ENCODE data around the gene BBS9. TPM values are rescaled to one million over a fixed set of nuclear protein-coding genes. Genes with fewer than 3 reads are reported as not detected.

BBS9 gene
- total and polyA plus RNA-seq, 4 donors: 2.3 to 9.5 (median 4.5) TPM

DNA sequence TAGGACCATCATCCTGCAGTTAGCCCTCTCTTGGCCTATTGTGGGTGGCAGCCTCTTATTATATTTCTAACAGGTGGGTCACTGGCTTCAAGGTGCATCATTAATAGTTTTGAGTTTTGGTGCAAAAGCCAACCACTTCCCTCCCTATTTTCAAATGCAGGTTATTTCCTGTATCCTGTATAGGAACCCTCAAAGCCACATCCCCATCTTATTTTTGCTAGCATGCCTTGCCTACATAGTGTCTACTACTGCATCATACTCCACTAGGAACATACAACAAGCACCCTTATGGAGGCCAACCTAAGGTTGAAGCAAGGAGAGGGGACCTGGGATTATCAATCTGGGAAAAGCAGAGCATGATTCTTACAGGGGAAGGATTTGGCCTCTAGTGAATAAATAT, 264.4 kb downstream of the BBS9 start:
- H3K9me3 ChIP-seq (ENCODE audit: control insufficient read depth in 4 of 4, low read length in 3 of 4): peaks cover 0 to 1% (median 0%) of the 10 kb centered on the region in 4 donors
- TF ChIP-seq HNF4A (conservative IDR thresholded peaks at IDR 0.05): no peak
- no peak for TF ChIP-seq SP1 (IDR thresholded peaks at IDR 0.05)
- TF ChIP-seq EGR1 (IDR thresholded peaks at IDR 0.05; ENCODE audit: low read depth in 2 of 2): no peak
- no peak for TF ChIP-seq TAF1 (conservative IDR thresholded peaks at IDR 0.05)
- TF ChIP-seq RAD21 (IDR thresholded peaks at IDR 0.05): no peak
- no peak for TF ChIP-seq YY1 (IDR thresholded peaks at IDR 0.05)
- TF ChIP-seq, protein P1, sequence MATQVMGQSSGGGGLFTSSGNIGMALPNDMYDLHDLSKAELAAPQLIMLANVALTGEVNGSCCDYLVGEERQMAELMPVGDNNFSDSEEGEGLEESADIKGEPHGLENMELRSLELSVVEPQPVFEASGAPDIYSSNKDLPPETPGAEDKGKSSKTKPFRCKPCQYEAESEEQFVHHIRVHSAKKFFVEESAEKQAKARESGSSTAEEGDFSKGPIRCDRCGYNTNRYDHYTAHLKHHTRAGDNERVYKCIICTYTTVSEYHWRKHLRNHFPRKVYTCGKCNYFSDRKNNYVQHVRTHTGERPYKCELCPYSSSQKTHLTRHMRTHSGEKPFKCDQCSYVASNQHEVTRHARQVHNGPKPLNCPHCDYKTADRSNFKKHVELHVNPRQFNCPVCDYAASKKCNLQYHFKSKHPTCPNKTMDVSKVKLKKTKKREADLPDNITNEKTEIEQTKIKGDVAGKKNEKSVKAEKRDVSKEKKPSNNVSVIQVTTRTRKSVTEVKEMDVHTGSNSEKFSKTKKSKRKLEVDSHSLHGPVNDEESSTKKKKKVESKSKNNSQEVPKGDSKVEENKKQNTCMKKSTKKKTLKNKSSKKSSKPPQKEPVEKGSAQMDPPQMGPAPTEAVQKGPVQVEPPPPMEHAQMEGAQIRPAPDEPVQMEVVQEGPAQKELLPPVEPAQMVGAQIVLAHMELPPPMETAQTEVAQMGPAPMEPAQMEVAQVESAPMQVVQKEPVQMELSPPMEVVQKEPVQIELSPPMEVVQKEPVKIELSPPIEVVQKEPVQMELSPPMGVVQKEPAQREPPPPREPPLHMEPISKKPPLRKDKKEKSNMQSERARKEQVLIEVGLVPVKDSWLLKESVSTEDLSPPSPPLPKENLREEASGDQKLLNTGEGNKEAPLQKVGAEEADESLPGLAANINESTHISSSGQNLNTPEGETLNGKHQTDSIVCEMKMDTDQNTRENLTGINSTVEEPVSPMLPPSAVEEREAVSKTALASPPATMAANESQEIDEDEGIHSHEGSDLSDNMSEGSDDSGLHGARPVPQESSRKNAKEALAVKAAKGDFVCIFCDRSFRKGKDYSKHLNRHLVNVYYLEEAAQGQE (IDR thresholded peaks at IDR 0.05): no peak
- TF ChIP-seq, protein P2, sequence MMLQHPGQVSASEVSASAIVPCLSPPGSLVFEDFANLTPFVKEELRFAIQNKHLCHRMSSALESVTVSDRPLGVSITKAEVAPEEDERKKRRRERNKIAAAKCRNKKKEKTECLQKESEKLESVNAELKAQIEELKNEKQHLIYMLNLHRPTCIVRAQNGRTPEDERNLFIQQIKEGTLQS (IDR thresholded peaks at IDR 0.05): no peak
- H3K36me3 ChIP-seq (ENCODE audit: control insufficient read depth in 4 of 4, insufficient read depth in 3 of 4, low read depth in 1 of 4, low read length in 3 of 4): no peaks in the 10 kb centered on the region
- no peak overlapping the region for H3K4me3 ChIP-seq (ENCODE audit: low read depth in 1 of 3, low read length in 3 of 3)
- DNase-seq (ENCODE audit: low spot score): no peak
- no peak overlapping the region for H3K27ac ChIP-seq (ENCODE audit: low read depth in 1 of 2, low read length in 2 of 2)
- no peaks in the 10 kb centered on the region for H3K4me1 ChIP-seq (ENCODE audit: control insufficient read depth in 4 of 4, insufficient read depth in 4 of 4, low read length in 3 of 4)
- no peaks in the 10 kb centered on the region for H3K27me3 ChIP-seq (ENCODE audit: control insufficient read depth in 4 of 4, insufficient read depth in 4 of 4, low read length in 3 of 4)
- no peak overlapping the region for H3K9ac ChIP-seq (ENCODE audit: low read depth in 1 of 2, low read length in 2 of 2)

DNA sequence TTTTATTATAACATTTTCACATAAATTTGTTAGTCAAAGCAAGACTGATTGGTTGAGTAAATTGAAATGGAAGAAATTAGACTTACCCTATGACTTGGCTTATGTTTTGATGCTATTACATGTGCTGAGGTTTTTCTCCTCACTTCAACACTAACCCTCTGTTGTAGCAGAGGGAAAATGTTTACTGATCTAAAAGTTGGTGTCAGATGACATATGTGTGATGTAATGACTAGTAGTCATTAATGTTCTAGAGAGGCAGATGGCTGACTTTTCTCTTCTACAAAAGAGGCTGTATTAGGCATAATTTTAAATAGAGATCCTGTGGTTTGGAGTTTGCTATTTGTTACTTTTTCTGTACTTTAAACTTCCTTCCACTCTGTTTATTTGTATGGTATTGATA, 266.0 kb downstream of the BBS9 start:
- DNase-seq (ENCODE audit: low spot score): no peak
- no peaks in the 10 kb centered on the region for H3K36me3 ChIP-seq (ENCODE audit: control insufficient read depth in 4 of 4, insufficient read depth in 3 of 4, low read depth in 1 of 4, low read length in 3 of 4)
- no peaks in the 10 kb centered on the region for H3K27me3 ChIP-seq (ENCODE audit: control insufficient read depth in 4 of 4, insufficient read depth in 4 of 4, low read length in 3 of 4)
- H3K27ac ChIP-seq (ENCODE audit: low read depth in 1 of 2, low read length in 2 of 2): no peak overlapping the region
- no peak for TF ChIP-seq RAD21 (IDR thresholded peaks at IDR 0.05)
- TF ChIP-seq RXRA (IDR thresholded peaks at IDR 0.05): no peak
- TF ChIP-seq HNF4G (IDR thresholded peaks at IDR 0.05): no peak
- no peak for TF ChIP-seq NR2F2 (IDR thresholded peaks at IDR 0.05)
- TF ChIP-seq, protein P3, sequence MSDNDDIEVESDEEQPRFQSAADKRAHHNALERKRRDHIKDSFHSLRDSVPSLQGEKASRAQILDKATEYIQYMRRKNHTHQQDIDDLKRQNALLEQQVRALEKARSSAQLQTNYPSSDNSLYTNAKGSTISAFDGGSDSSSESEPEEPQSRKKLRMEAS (IDR thresholded peaks at IDR 0.05): no peak
- no peak for TF ChIP-seq YY1 (IDR thresholded peaks at IDR 0.05)
- TF ChIP-seq SP1 (IDR thresholded peaks at IDR 0.05): no peak
- TF ChIP-seq, protein P2 (IDR thresholded peaks at IDR 0.05): no peak
- no peak for TF ChIP-seq EGR1 (IDR thresholded peaks at IDR 0.05; ENCODE audit: low read depth in 2 of 2)
- TF ChIP-seq FOXA2 (IDR thresholded peaks at IDR 0.05): no peak
- no peak for TF ChIP-seq JUND (IDR thresholded peaks at IDR 0.05)
- TF ChIP-seq, protein P4, sequence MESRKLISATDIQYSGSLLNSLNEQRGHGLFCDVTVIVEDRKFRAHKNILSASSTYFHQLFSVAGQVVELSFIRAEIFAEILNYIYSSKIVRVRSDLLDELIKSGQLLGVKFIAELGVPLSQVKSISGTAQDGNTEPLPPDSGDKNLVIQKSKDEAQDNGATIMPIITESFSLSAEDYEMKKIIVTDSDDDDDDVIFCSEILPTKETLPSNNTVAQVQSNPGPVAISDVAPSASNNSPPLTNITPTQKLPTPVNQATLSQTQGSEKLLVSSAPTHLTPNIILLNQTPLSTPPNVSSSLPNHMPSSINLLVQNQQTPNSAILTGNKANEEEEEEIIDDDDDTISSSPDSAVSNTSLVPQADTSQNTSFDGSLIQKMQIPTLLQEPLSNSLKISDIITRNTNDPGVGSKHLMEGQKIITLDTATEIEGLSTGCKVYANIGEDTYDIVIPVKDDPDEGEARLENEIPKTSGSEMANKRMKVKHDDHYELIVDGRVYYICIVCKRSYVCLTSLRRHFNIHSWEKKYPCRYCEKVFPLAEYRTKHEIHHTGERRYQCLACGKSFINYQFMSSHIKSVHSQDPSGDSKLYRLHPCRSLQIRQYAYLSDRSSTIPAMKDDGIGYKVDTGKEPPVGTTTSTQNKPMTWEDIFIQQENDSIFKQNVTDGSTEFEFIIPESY (IDR thresholded peaks at IDR 0.05): no peak
- TF ChIP-seq, protein P5, sequence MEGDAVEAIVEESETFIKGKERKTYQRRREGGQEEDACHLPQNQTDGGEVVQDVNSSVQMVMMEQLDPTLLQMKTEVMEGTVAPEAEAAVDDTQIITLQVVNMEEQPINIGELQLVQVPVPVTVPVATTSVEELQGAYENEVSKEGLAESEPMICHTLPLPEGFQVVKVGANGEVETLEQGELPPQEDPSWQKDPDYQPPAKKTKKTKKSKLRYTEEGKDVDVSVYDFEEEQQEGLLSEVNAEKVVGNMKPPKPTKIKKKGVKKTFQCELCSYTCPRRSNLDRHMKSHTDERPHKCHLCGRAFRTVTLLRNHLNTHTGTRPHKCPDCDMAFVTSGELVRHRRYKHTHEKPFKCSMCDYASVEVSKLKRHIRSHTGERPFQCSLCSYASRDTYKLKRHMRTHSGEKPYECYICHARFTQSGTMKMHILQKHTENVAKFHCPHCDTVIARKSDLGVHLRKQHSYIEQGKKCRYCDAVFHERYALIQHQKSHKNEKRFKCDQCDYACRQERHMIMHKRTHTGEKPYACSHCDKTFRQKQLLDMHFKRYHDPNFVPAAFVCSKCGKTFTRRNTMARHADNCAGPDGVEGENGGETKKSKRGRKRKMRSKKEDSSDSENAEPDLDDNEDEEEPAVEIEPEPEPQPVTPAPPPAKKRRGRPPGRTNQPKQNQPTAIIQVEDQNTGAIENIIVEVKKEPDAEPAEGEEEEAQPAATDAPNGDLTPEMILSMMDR (IDR thresholded peaks at IDR 0.05; ENCODE audit: low read depth, low read length, missing input control): no peak
- TF ChIP-seq FOXA1 (IDR thresholded peaks at IDR 0.05): no peak
- no peak for TF ChIP-seq GABPA (IDR thresholded peaks at IDR 0.05 in 1 of 2, conservative IDR thresholded peaks at IDR 0.05 in 1 of 2)
- no peak for TF ChIP-seq TAF1 (conservative IDR thresholded peaks at IDR 0.05)
- TF ChIP-seq, protein P1 (IDR thresholded peaks at IDR 0.05): no peak
- H3K4me1 ChIP-seq (ENCODE audit: control insufficient read depth in 4 of 4, insufficient read depth in 4 of 4, low read length in 3 of 4): no peaks in the 10 kb centered on the region
- peaks cover 0 to 1% (median 0%) of the 10 kb centered on the region in 4 donors for H3K9me3 ChIP-seq (ENCODE audit: control insufficient read depth in 4 of 4, low read length in 3 of 4)
- H3K9ac ChIP-seq (ENCODE audit: low read depth in 1 of 2, low read length in 2 of 2): no peak overlapping the region
- no peak overlapping the region for H3K4me3 ChIP-seq (ENCODE audit: low read depth in 1 of 3, low read length in 3 of 3)
